Posterior vena cava (tissue), 2 donors: ENCODE measurements around the gene PLEKHA5. TPM values are rescaled to one million over a fixed set of nuclear protein-coding genes. Genes with fewer than 3 reads are reported as not detected.

Source experiments
- DNase-seq: peaks from one replicate; pipeline ENCODE4 v3.0.0-alpha.2; 2020; ENCODE audit warnings: low spot score
- intact Hi-C, 2 donors: fragments of 100-400 bp; cut with DNase I; formaldehyde crosslinking; loops; one replicate each; pipeline versions ENCODE4 v1.14.1 to v1.14.2; 2022 to 2023
- total RNA-seq, 2 donors: library from RNA; stranded (reverse); fragmentation: NEBNext Ultra II Directional; extraction: Animal tissue kit (Norgen Biotek cat#: 25700); gene quantifications; one replicate each; pipeline ENCODE4 v1.2.1, GENCODE V29; 2021
- donor health status: DM: yes; HTN: yes; CAD: no.
- donor health status: DM: yes; HTN: yes; CAD: no.

The PLEKHA5 gene
- total RNA-seq, 2 donors from 2014 or later = 22.5 to 27.4 TPM

GRCh38 chr12:19190292-19191031 lies 60.9 kb downstream of the PLEKHA5 start:
- intact Hi-C loops = no loop called here
- no peak for DNase-seq

GRCh38 chr12:19191089-19191488 lies 61.6 kb downstream of the PLEKHA5 start:
- DNase-seq = no peak
- intact Hi-C loops = no loop called here

GRCh38 chr12:19191563-19191962 lies 62.0 kb downstream of the PLEKHA5 start:
- intact Hi-C loops = no loop called here
- no peak for DNase-seq

- no peak for DNase-seq
- intact Hi-C loops = no loop called here
These were observed 63.2 kb downstream of the PLEKHA5 start for GRCh38 chr12:19192710-19193109.

GRCh38 chr12:19194963-19195362 lies 65.4 kb downstream of the PLEKHA5 start:
- DNase-seq = no peak
- intact Hi-C loops = no loop called here

- no peak for DNase-seq
- intact Hi-C loops = no loop called here
These were observed 67.6 kb downstream of the PLEKHA5 start for GRCh38 chr12:19196959-19197630.

- intact Hi-C loops = no loop called here
- DNase-seq = no peak
These were observed 68.7 kb downstream of the PLEKHA5 start for GRCh38 chr12:19198272-19198671.

GRCh38 chr12:19199332-19199731 lies 69.8 kb downstream of the PLEKHA5 start:
- no peak for DNase-seq
- intact Hi-C loops = no loop called here

GRCh38 chr12:19200261-19200660 lies 70.7 kb downstream of the PLEKHA5 start:
- DNase-seq = no peak
- intact Hi-C loops = no loop called here

GRCh38 chr12:19201661-19202060 lies 72.1 kb downstream of the PLEKHA5 start:
- intact Hi-C loops = no loop called here
- no peak for DNase-seq

- no peak for DNase-seq
- intact Hi-C loops = no loop called here
These were observed 73.5 kb downstream of the PLEKHA5 start for GRCh38 chr12:19203013-19203412.

- intact Hi-C loops = no loop called here
- DNase-seq = no peak
These were observed 74.3 kb downstream of the PLEKHA5 start for GRCh38 chr12:19203539-19204506.

- no peak for DNase-seq
- intact Hi-C loops = no loop called here
These were observed 75.6 kb downstream of the PLEKHA5 start for GRCh38 chr12:19205120-19205519.

- no peak for DNase-seq
- intact Hi-C loops = no loop called here
These were observed 77.1 kb downstream of the PLEKHA5 start for GRCh38 chr12:19206493-19207077.

GRCh38 chr12:19208456-19208855 lies 78.9 kb downstream of the PLEKHA5 start:
- intact Hi-C loops = no loop called here
- no peak for DNase-seq

GRCh38 chr12:19209661-19210060 lies 80.1 kb downstream of the PLEKHA5 start:
- intact Hi-C loops = no loop called here
- DNase-seq = no peak

GRCh38 chr12:19211802-19212201 lies 82.3 kb downstream of the PLEKHA5 start:
- DNase-seq = no peak
- intact Hi-C loops = no loop called here

- intact Hi-C loops = no loop called here
- DNase-seq = peak; percentile 60
These were observed 82.7 kb downstream of the PLEKHA5 start for GRCh38 chr12:19212245-19212644.

- no peak for DNase-seq
- intact Hi-C loops = no loop called here
These were observed 84.5 kb downstream of the PLEKHA5 start for GRCh38 chr12:19214020-19214419.

GRCh38 chr12:19215115-19215514 lies 85.6 kb downstream of the PLEKHA5 start:
- no peak for DNase-seq
- intact Hi-C loops = no loop called here
